ENCODE measurements around the gene ZNF662. TPM values are rescaled to one million over a fixed set of nuclear protein-coding genes. Genes with fewer than 3 reads are reported as not detected.

The ZNF662 gene
- total and polyA plus RNA-seq, 2 of the 8 experiments (the other 6 are each of a cell fraction or from before 2014, with no cell fraction given), result 0.03 TPM; not detected in 1

DNA sequence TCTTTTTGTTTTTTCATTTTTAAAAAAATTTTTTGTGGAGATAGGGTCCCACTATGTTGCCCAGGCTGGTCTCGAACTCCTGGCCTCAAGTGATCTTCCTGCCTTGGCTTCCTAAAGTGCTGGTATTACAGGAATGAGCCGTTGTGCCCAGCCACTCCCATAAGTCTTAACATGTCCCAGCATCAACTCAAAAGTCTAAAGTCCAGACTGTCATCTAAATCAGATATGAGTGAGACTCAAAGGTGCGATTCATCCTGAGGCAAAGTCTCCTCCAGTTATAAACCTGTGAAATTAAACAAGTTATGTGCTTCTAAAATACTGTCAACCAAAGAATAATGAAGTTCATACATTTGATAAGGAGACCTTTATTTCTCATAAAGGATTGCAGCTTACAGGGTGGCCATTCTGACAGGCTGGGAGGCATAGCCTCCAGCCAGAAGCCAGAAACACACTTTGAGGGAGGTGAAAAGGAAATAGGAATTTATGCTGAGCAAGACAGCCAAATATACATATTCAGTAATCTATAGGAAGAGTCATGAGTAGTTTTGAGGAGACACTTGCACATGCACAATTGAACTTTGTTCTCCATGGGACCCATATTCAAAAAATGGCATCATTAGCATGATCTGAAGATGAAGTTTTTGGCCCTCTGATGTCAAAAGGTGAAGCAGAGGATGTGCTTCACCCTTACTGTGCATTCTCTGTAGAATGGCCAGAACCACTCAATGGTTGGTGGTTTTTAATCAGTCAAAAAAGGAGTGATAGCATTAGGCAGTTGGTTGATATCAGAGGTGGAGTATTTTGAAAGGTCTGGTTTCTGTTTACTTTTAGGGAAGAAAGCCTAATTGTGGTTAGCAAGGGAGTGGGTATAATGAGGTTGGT, 11.0 kb upstream of the ZNF662 start:
- Histone ChIP-seq H2BK12ac (ENCODE audit: low read depth, low read length) (no peak overlapping the region), H3K9ac (replicated peaks in 1 of 4; ENCODE audit: extremely low read depth in 1 of 4, low read depth in 3 of 4, low read length in 3 of 4) (no peak overlapping the region), H3K23me2 (ENCODE audit: low read depth, low read length) (no peaks in the 10 kb centered on the region), H3K27me3 (replicated peaks in 1 of 4; ENCODE audit: control insufficient read depth in 3 of 4, extremely low read depth in 1 of 4, insufficient read depth in 3 of 4, low read length in 3 of 4) (no peaks in the 10 kb centered on the region), H4K20me1 (replicated peaks in 1 of 2; ENCODE audit: control insufficient read depth in 1 of 2, insufficient read depth in 2 of 2, low read length in 2 of 2) (no peaks in the 10 kb centered on the region), H3K4me1 (replicated peaks in 1 of 4; ENCODE audit: control insufficient read depth in 3 of 4, insufficient read depth in 4 of 4, low read length in 3 of 4) (peaks cover 0 to 15% (median 5%) of the 10 kb centered on the region in 4 experiments; a peak in 5 of 7 replicates), H2BK20ac (ENCODE audit: low read length) (no peak overlapping the region), H2BK120ac (replicated peaks; ENCODE audit: low read depth, low read length) (no peak overlapping the region), H3K4ac (replicated peaks; ENCODE audit: insufficient read length, low read depth, low read length) (no peak overlapping the region), H3K4me2 (ENCODE audit: insufficient read depth in 1 of 2, low read depth in 2 of 2, low read length in 2 of 2) (no peak overlapping the region), H2AFZ (ENCODE audit: low read length) (no peak overlapping the region), H3K9me3 (ENCODE audit: insufficient read depth in 2 of 2, low read depth in 1 of 2, low read length in 1 of 2) (no peaks in the 10 kb centered on the region), H2BK5ac (ENCODE audit: low read depth, low read length) (no peak overlapping the region), H3K18ac (ENCODE audit: extremely low read depth, low read length) (peak overlapping the region; percentile 24; the same call in 1 of the 2 replicates), H3K27ac (ENCODE audit: low read depth, low read length) (no peak overlapping the region), H2BK15ac (ENCODE audit: low read length) (no peak overlapping the region), H3K79me2 (ENCODE audit: control insufficient read depth in 1 of 2, insufficient read depth in 2 of 2, low read length in 2 of 2) (no peaks in the 10 kb centered on the region), H3K14ac (ENCODE audit: insufficient read length) (no peak overlapping the region), H4K91ac (replicated peaks; ENCODE audit: insufficient read length, low read length) (no peak overlapping the region), H2AK5ac (ENCODE audit: low read depth, low read length) (no peak overlapping the region), H3K36me3 (ENCODE audit: control insufficient read depth in 2 of 4, insufficient read depth in 4 of 4, low read length in 3 of 4) (no peaks in the 10 kb centered on the region), H3K23ac (ENCODE audit: insufficient read length) (no peak overlapping the region), H3K79me1 (ENCODE audit: low read depth, low read length) (no peaks in the 10 kb centered on the region), H4K5ac (ENCODE audit: insufficient read length, low read depth, low read length) (no peak overlapping the region), H3K4me3 (ENCODE audit: extremely low read depth in 1 of 4, insufficient read depth in 2 of 4, low read depth in 3 of 4, low read length in 4 of 4) (no peak overlapping the region), H3K56ac (replicated peaks; ENCODE audit: insufficient read length, low read depth, low read length) (no peak overlapping the region), H4K8ac (ENCODE audit: extremely low read depth, insufficient read depth, low read length) (no peak overlapping the region)
- DNase-seq (ENCODE audit: low read depth in 1 of 2, low spot score in 2 of 2) (no peak), FAIRE-seq (no peak)
- WGBS, 2 experiments (ENCODE audit: extremely low coverage in 1 of 2, insufficient coverage in 1 of 2, insufficient read length in 1 of 2, insufficient replicate concordance in 2 of 2, low coverage in 1 of 2, low lambda C conversion rate in 2 of 2, missing lambda C conversion rate in 1 of 2), result 87% methylated on average over 3 of the region's 3 CpGs; no CpG with 5 or more reads in 1 of the 2 experiments
- ChIA-PET CTCF (ENCODE audit: partially characterized antibody) (interaction anchor here (1.6 kb wide), 1 partner anchor 14 kb away, joined by 8 read pairs; no protein-coding TSS in a partner anchor), POLR2A (ENCODE audit: partially characterized antibody) (interaction anchor here (1.3 kb wide), 1 partner anchor 14 kb away, joined by 5 read pairs; no protein-coding TSS in a partner anchor)
- no peak for TF ChIP-seq EP300 (IDR thresholded peaks at IDR 0.05; ENCODE audit: borderline replicate concordance in 1 of 2, low read depth in 2 of 2, low read length in 2 of 2)
